ENCODE measurements around the gene DLGAP5. TPM values are rescaled to one million over a fixed set of nuclear protein-coding genes. Genes with fewer than 3 reads are reported as not detected.
A peak's percentile ranks its signal among the peaks of the same experiment; 100 is the strongest.

DLGAP5 gene
- total RNA-seq, 1 donor from 2014 or later: 46.0 TPM

- intact Hi-C loops (cut with micrococcal nuclease): no loop called here
- Mint-ChIP-seq H3K4me3 (ENCODE audit: low read depth) (no peak overlapping the region), H3K27me3 (ENCODE audit: low read depth) (peaks cover 21% of the 10 kb centered on the region), H3K27ac (no peak overlapping the region), H3K36me3 (ENCODE audit: low read depth) (no peaks in the 10 kb centered on the region), H3K9me3 (no peaks in the 10 kb centered on the region), H3K4me1 (ENCODE audit: low read depth) (no peaks in the 10 kb centered on the region)
- no peak for DNase-seq (ENCODE audit: low spot score)
Observed at GRCh38 chr14:55206175-55206693, 14.8 kb upstream of the DLGAP5 start.

GRCh38 chr14:55201219-55202101 is 10.1 kb upstream of the DLGAP5 start:
- Mint-ChIP-seq H3K9me3 (no peaks in the 10 kb centered on the region), H3K4me1 (ENCODE audit: low read depth) (no peaks in the 10 kb centered on the region), H3K4me3 (ENCODE audit: low read depth) (no peak overlapping the region), H3K27me3 (ENCODE audit: low read depth) (peaks cover 26% of the 10 kb centered on the region), H3K36me3 (ENCODE audit: low read depth) (no peaks in the 10 kb centered on the region), H3K27ac (no peak overlapping the region)
- intact Hi-C loops (cut with micrococcal nuclease): no loop called here
- no peak for DNase-seq (ENCODE audit: low spot score)

GRCh38 chr14:55200651-55201050 is 9.3 kb upstream of the DLGAP5 start:
- no peak overlapping the region for H3K4me3 Mint-ChIP-seq (ENCODE audit: low read depth)
- no peaks in the 10 kb centered on the region for H3K9me3 Mint-ChIP-seq
- no peaks in the 10 kb centered on the region for H3K4me1 Mint-ChIP-seq (ENCODE audit: low read depth)
- DNase-seq (ENCODE audit: low spot score): no peak
- peaks cover 29% of the 10 kb centered on the region for H3K27me3 Mint-ChIP-seq (ENCODE audit: low read depth)
- no peak overlapping the region for H3K27ac Mint-ChIP-seq
- intact Hi-C loops (cut with micrococcal nuclease): no loop called here
- H3K36me3 Mint-ChIP-seq (ENCODE audit: low read depth): no peaks in the 10 kb centered on the region

- intact Hi-C loops (cut with micrococcal nuclease): no loop called here
- no peak overlapping the region for H3K4me3 Mint-ChIP-seq (ENCODE audit: low read depth)
- H3K27me3 Mint-ChIP-seq (ENCODE audit: low read depth): peaks cover 26% of the 10 kb centered on the region
- H3K36me3 Mint-ChIP-seq (ENCODE audit: low read depth): no peaks in the 10 kb centered on the region
- H3K4me1 Mint-ChIP-seq (ENCODE audit: low read depth): no peaks in the 10 kb centered on the region
- H3K27ac Mint-ChIP-seq: no peak overlapping the region
- H3K9me3 Mint-ChIP-seq: no peaks in the 10 kb centered on the region
- DNase-seq (ENCODE audit: low spot score): no peak
Observed at GRCh38 chr14:55198749-55199148, 7.4 kb upstream of the DLGAP5 start.

- H3K27me3 Mint-ChIP-seq (ENCODE audit: low read depth): peaks cover 16% of the 10 kb centered on the region
- H3K4me3 Mint-ChIP-seq (ENCODE audit: low read depth): no peak overlapping the region
- no peaks in the 10 kb centered on the region for H3K9me3 Mint-ChIP-seq
- peaks cover 19% of the 10 kb centered on the region for H3K4me1 Mint-ChIP-seq (ENCODE audit: low read depth)
- H3K36me3 Mint-ChIP-seq (ENCODE audit: low read depth): peaks cover 4% of the 10 kb centered on the region
- intact Hi-C loops (cut with micrococcal nuclease): no loop called here
- DNase-seq (ENCODE audit: low spot score): no peak
- no peak overlapping the region for H3K27ac Mint-ChIP-seq
Observed at GRCh38 chr14:55194656-55195355, 3.4 kb upstream of the DLGAP5 start.

GRCh38 chr14:55192054-55192621 is 753 bp upstream of the DLGAP5 start:
- Mint-ChIP-seq H3K27ac (peak overlapping the region; percentile 44), H3K4me3 (ENCODE audit: low read depth) (peak overlapping the region; percentile 95), H3K27me3 (ENCODE audit: low read depth) (peaks cover 5% of the 10 kb centered on the region), H3K9me3 (no peaks in the 10 kb centered on the region), H3K36me3 (ENCODE audit: low read depth) (peaks cover 14% of the 10 kb centered on the region), H3K4me1 (ENCODE audit: low read depth) (peaks cover 33% of the 10 kb centered on the region)
- intact Hi-C loops (cut with micrococcal nuclease): no loop called here
- no peak for DNase-seq (ENCODE audit: low spot score)

GRCh38 chr14:55190906-55191202 is 531 bp downstream of the DLGAP5 start:
- Mint-ChIP-seq H3K27ac (peak overlapping the region; percentile 88), H3K9me3 (no peaks in the 10 kb centered on the region)
- no peak for DNase-seq (ENCODE audit: low spot score)

GRCh38 chr14:55188686-55189295 is 2.6 kb downstream of the DLGAP5 start:
- no peak for DNase-seq (ENCODE audit: low spot score)
- Mint-ChIP-seq H3K27ac (no peak overlapping the region), H3K9me3 (no peaks in the 10 kb centered on the region), H3K36me3 (ENCODE audit: low read depth) (peaks cover 32% of the 10 kb centered on the region), H3K4me3 (ENCODE audit: low read depth) (peak overlapping the region; percentile 95), H3K4me1 (ENCODE audit: low read depth) (peaks cover 36% of the 10 kb centered on the region), H3K27me3 (ENCODE audit: low read depth) (no peaks in the 10 kb centered on the region)
- intact Hi-C loops (cut with micrococcal nuclease): no loop called here

More at GRCh38 chr14:55190906-55191202, 531 bp downstream of the DLGAP5 start:
- peaks cover 24% of the 10 kb centered on the region for H3K36me3 Mint-ChIP-seq (ENCODE audit: low read depth)
- peak overlapping the region; percentile 95 for H3K4me3 Mint-ChIP-seq (ENCODE audit: low read depth)
- H3K4me1 Mint-ChIP-seq (ENCODE audit: low read depth): peaks cover 36% of the 10 kb centered on the region
- H3K27me3 Mint-ChIP-seq (ENCODE audit: low read depth): no peaks in the 10 kb centered on the region
- intact Hi-C loops (cut with micrococcal nuclease): loop anchor here (1.0 to 2.0 kb wide), 3 partner anchors 60 to 272 kb away; partner anchors contain the start of gene FBXO34

GRCh38 chr14:55180434-55180833 is 11.0 kb downstream of the DLGAP5 start:
- no peak for DNase-seq (ENCODE audit: low spot score)
- H3K9me3 Mint-ChIP-seq: no peaks in the 10 kb centered on the region
- no peaks in the 10 kb centered on the region for H3K27me3 Mint-ChIP-seq (ENCODE audit: low read depth)
- intact Hi-C loops (cut with micrococcal nuclease): no loop called here
- H3K4me3 Mint-ChIP-seq (ENCODE audit: low read depth): no peak overlapping the region
- no peak overlapping the region for H3K27ac Mint-ChIP-seq
- H3K36me3 Mint-ChIP-seq (ENCODE audit: low read depth): peaks cover 67% of the 10 kb centered on the region
- peaks cover 7% of the 10 kb centered on the region for H3K4me1 Mint-ChIP-seq (ENCODE audit: low read depth)

- Mint-ChIP-seq H3K4me3 (ENCODE audit: low read depth) (no peak overlapping the region), H3K4me1 (ENCODE audit: low read depth) (peaks cover 7% of the 10 kb centered on the region), H3K36me3 (ENCODE audit: low read depth) (peaks cover 68% of the 10 kb centered on the region), H3K27ac (no peak overlapping the region), H3K27me3 (ENCODE audit: low read depth) (no peaks in the 10 kb centered on the region), H3K9me3 (no peaks in the 10 kb centered on the region)
- intact Hi-C loops (cut with micrococcal nuclease): no loop called here
- no peak for DNase-seq (ENCODE audit: low spot score)
Observed at GRCh38 chr14:55180006-55180405, 11.4 kb downstream of the DLGAP5 start.

GRCh38 chr14:55170526-55170925 is 20.9 kb downstream of the DLGAP5 start:
- Mint-ChIP-seq H3K36me3 (ENCODE audit: low read depth) (peaks cover 58% of the 10 kb centered on the region), H3K4me1 (ENCODE audit: low read depth) (no peaks in the 10 kb centered on the region), H3K27me3 (ENCODE audit: low read depth) (no peaks in the 10 kb centered on the region), H3K27ac (no peak overlapping the region), H3K4me3 (ENCODE audit: low read depth) (no peak overlapping the region), H3K9me3 (no peaks in the 10 kb centered on the region)
- intact Hi-C loops (cut with micrococcal nuclease): no loop called here
- no peak for DNase-seq (ENCODE audit: low spot score)

- no peak overlapping the region for H3K4me3 Mint-ChIP-seq (ENCODE audit: low read depth)
- H3K27ac Mint-ChIP-seq: no peak overlapping the region
- intact Hi-C loops (cut with micrococcal nuclease): loop anchor here (1.0 kb wide), 1 partner anchor 72 kb away; no protein-coding TSS in a partner anchor
- H3K27me3 Mint-ChIP-seq (ENCODE audit: low read depth): no peaks in the 10 kb centered on the region
- peaks cover 62% of the 10 kb centered on the region for H3K36me3 Mint-ChIP-seq (ENCODE audit: low read depth)
- no peak for DNase-seq (ENCODE audit: low spot score)
- H3K4me1 Mint-ChIP-seq (ENCODE audit: low read depth): peaks cover 24% of the 10 kb centered on the region
- H3K9me3 Mint-ChIP-seq: no peaks in the 10 kb centered on the region
Observed at GRCh38 chr14:55160989-55161388, 30.4 kb downstream of the DLGAP5 start.
